ENCODE data around the gene P4HA2. TPM values are rescaled to one million over a fixed set of nuclear protein-coding genes. Genes with fewer than 3 reads are reported as not detected.

The P4HA2 gene
- total and polyA plus RNA-seq, 2 of the 13 experiments (the other 11 are each of a cell fraction or from before 2014, with no cell fraction given), result 37.7 to 126 TPM

DNA sequence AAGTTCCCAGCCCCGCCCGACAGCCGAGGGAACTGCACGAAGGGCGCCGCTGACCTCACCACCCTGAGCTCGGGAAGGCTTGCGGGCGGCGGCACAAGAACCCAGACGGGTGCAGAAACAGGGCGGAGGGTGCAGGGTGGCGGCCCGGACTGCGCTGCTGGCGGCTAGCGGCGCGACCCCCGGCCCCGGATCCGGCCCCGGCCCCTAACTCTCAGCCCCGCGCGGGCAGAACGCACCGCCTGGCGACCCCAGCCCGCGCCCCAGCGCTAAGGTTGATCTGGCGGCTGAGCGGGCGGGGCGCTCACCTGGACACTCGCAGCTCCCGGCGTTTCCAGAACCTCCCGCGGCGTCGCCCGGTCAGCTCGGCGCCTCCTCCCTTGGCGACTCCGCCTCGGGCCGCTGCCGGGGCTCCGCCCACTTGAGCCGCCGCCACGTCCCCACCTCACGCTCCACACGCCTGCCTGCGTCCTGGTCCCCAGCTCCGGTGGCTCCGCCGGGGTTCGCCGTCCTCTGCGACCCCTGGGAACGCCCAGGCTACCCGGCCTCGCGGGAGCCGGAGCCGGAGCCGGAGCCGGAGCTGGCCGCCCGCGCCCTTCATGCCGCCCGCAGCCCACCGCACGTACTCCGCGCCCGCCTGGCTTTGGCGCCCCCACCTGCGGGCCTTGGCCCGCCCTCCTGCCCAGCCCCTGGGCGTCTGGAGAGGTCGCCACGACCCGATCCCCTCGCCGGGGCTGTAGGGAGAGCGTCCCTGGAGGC lies at the start of gene P4HA2 (continued):
- TF ChIP-seq AHR (CRISPR knock-in tag; IDR thresholded peaks at IDR 0.05), result 0 out of 2 replicates have a peak, but pooled peaks have one; percentile 11
- peak; percentile 50; the same call in 1 of the 2 replicates for TF ChIP-seq ZNF343 (CRISPR knock-in tag; IDR thresholded peaks at IDR 0.05)
- TF ChIP-seq SIX4 (CRISPR knock-in tag; IDR thresholded peaks at IDR 0.05), result no peak
- TF ChIP-seq ZBTB20 (CRISPR knock-in tag; IDR thresholded peaks at IDR 0.05; ENCODE audit: borderline replicate concordance, low read depth), result peak; percentile 44; the same call in 1 of the 2 replicates
- TF ChIP-seq ZFAT (CRISPR knock-in tag; conservative IDR thresholded peaks at IDR 0.05), result no peak
- no peak for TF ChIP-seq SMAD1 (CRISPR knock-in tag; IDR thresholded peaks at IDR 0.05; ENCODE audit: borderline replicate concordance, low read depth)
- TF ChIP-seq ZSCAN12 (CRISPR knock-in tag; IDR thresholded peaks at IDR 0.05), result no peak
- no peak for TF ChIP-seq ZNF101 (CRISPR knock-in tag; IDR thresholded peaks at IDR 0.05; ENCODE audit: borderline replicate concordance, low read depth)
- TF ChIP-seq ZNF768 (CRISPR knock-in tag; IDR thresholded peaks at IDR 0.05), result no peak
- TF ChIP-seq TCF12 (IDR thresholded peaks at IDR 0.05), result no peak
- TF ChIP-seq TCF12 (CRISPR knock-in tag; IDR thresholded peaks at IDR 0.05), result 0 out of 2 replicates have a peak, but pooled peaks have one; percentile 14
- no peak for TF ChIP-seq BRCA1 (CRISPR knock-in tag; IDR thresholded peaks at IDR 0.05)
- TF ChIP-seq NR2F2 (IDR thresholded peaks at IDR 0.05; ENCODE audit: borderline replicate concordance, low read depth), result no peak
- 0 out of 2 replicates have a peak, but pooled peaks have one; percentile 29 for TF ChIP-seq PHF21A (CRISPR knock-in tag; IDR thresholded peaks at IDR 0.05)
- TF ChIP-seq RAD51 (IDR thresholded peaks at IDR 0.05; ENCODE audit: borderline replicate concordance), result no peak
- TF ChIP-seq, protein P1, sequence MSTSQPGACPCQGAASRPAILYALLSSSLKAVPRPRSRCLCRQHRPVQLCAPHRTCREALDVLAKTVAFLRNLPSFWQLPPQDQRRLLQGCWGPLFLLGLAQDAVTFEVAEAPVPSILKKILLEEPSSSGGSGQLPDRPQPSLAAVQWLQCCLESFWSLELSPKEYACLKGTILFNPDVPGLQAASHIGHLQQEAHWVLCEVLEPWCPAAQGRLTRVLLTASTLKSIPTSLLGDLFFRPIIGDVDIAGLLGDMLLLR (CRISPR knock-in tag; IDR thresholded peaks at IDR 0.05), result peak; percentile 24; the same call in 1 of the 2 replicates
- no peak for TF ChIP-seq NCOA5 (CRISPR knock-in tag; IDR thresholded peaks at IDR 0.05)
- TF ChIP-seq ZNF354B (CRISPR knock-in tag; IDR thresholded peaks at IDR 0.05), result no peak
- peak; percentile 28 for TF ChIP-seq SKI (IDR thresholded peaks at IDR 0.05; ENCODE audit: partially characterized antibody)
- TF ChIP-seq MIER3 (CRISPR knock-in tag; IDR thresholded peaks at IDR 0.05; ENCODE audit: borderline replicate concordance), result no peak
- TF ChIP-seq LCORL (IDR thresholded peaks at IDR 0.05), result no peak
- TF ChIP-seq LCORL (CRISPR knock-in tag; IDR thresholded peaks at IDR 0.05), result 0 out of 2 replicates have a peak, but pooled peaks have one; percentile 14
- TF ChIP-seq ZNF616 (CRISPR knock-in tag; IDR thresholded peaks at IDR 0.05; ENCODE audit: low read depth), result no peak
- TF ChIP-seq, protein P2, sequence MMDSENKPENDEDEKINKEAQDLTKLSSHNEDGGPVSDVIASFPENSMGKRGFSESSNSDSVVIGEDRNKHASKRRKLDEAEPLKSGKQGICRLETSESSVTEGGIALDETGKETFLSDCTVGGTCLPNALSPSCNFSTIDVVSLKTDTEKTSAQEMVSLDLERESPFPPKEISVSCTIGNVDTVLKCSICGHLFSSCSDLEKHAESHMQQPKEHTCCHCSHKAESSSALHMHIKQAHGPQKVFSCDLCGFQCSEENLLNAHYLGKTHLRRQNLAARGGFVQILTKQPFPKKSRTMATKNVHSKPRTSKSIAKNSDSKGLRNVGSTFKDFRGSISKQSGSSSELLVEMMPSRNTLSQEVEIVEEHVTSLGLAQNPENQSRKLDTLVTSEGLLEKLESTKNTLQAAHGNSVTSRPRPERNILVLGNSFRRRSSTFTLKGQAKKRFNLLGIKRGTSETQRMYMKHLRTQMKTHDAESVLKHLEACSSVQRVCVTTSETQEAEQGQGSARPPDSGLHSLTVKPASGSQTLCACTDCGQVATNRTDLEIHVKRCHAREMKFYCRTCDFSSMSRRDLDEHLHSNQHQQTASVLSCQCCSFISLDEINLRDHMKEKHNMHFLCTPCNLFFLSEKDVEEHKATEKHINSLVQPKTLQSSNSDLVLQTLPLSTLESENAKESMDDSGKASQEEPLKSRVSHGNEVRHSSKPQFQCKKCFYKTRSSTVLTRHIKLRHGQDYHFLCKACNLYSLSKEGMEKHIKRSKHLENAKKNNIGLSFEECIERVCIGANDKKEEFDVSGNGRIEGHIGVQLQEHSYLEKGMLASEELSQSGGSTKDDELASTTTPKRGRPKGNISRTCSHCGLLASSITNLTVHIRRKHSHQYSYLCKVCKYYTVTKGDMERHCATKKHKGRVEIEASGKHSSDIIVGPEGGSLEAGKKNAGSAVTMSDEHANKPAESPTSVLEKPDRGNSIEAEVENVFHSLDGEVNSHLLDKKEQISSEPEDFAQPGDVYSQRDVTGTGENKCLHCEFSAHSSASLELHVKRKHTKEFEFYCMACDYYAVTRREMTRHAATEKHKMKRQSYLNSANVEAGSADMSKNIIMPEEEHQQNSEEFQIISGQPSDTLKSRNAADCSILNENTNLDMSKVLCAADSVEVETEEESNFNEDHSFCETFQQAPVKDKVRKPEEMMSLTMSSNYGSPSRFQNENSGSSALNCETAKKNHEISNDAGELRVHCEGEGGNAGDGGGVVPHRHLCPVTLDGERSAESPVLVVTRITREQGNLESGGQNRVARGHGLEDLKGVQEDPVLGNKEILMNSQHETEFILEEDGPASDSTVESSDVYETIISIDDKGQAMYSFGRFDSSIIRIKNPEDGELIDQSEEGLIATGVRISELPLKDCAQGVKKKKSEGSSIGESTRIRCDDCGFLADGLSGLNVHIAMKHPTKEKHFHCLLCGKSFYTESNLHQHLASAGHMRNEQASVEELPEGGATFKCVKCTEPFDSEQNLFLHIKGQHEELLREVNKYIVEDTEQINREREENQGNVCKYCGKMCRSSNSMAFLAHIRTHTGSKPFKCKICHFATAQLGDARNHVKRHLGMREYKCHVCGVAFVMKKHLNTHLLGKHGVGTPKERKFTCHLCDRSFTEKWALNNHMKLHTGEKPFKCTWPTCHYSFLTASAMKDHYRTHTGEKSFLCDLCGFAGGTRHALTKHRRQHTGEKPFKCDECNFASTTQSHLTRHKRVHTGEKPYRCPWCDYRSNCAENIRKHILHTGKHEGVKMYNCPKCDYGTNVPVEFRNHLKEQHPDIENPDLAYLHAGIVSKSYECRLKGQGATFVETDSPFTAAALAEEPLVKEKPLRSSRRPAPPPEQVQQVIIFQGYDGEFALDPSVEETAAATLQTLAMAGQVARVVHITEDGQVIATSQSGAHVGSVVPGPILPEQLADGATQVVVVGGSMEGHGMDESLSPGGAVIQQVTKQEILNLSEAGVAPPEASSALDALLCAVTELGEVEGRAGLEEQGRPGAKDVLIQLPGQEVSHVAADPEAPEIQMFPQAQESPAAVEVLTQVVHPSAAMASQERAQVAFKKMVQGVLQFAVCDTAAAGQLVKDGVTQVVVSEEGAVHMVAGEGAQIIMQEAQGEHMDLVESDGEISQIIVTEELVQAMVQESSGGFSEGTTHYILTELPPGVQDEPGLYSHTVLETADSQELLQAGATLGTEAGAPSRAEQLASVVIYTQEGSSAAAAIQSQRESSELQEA (CRISPR knock-in tag; IDR thresholded peaks at IDR 0.05; ENCODE audit: not compliant biosample characterization), result no peak
